Kidney (tissue), 14 donors: ENCODE results near the gene OGFR. TPM values are rescaled to one million over a fixed set of nuclear protein-coding genes. Genes with fewer than 3 reads are reported as not detected.

Source experiments
- DNase-seq, 5 donors: peaks; one replicate each; pipeline ENCODE4 v3.0.0-alpha.2; 2013 to 2020
- FAIRE-seq: peaks from 2 replicates; lab custom pipeline; 2012; peaks lifted over from hg19 to GRCh38; lab: Jason Lieb, UNC
- H3K27ac ChIP-seq, 2 donors: one replicate each; pipeline ENCODE4 v1.7.0; 2013; ENCODE audit warnings: low read depth in 2 of 2, low read length in 2 of 2, inconsistent platforms in 1 of 2
- H3K27me3 ChIP-seq: one replicate; pipeline ENCODE4 v1.7.1; 2013; ENCODE audit warnings: low read length, inconsistent platforms; ENCODE audit not compliant: control insufficient read depth, insufficient read depth
- H3K36me3 ChIP-seq, 3 donors: one replicate each; pipeline versions ENCODE4 v1.7.0 to v1.7.1; 2013; ENCODE audit warnings: low read length in 3 of 3, control low read depth in 1 of 3, inconsistent platforms in 1 of 3; ENCODE audit not compliant: insufficient read depth in 3 of 3, control insufficient read depth in 2 of 3
- H3K4me1 ChIP-seq, 3 donors: one replicate each; pipeline versions ENCODE4 v1.7.0 to v1.7.1; 2013; ENCODE audit warnings: low read length in 3 of 3, inconsistent platforms in 1 of 3, low read depth in 1 of 3; ENCODE audit not compliant: control insufficient read depth in 2 of 3, insufficient read depth in 2 of 3
- H3K4me3 ChIP-seq, 3 donors: one replicate each; pipeline versions ENCODE4 v1.7.0 to v1.8.1; 2013; ENCODE audit warnings: low read length in 3 of 3, control low read depth in 1 of 3, inconsistent platforms in 1 of 3
- H3K9ac ChIP-seq, 3 donors: one replicate each; pipeline versions ENCODE4 v1.7.0 to v1.7.1; 2013; ENCODE audit warnings: low read length in 3 of 3, control low read depth in 1 of 3, inconsistent platforms in 1 of 3
- H3K9me3 ChIP-seq, 3 donors: one replicate each; pipeline versions ENCODE4 v1.7.0 to v1.7.1; 2013; ENCODE audit warnings: low read length in 3 of 3, control low read depth in 1 of 3, inconsistent platforms in 1 of 3; ENCODE audit not compliant: control insufficient read depth in 2 of 3, insufficient read depth in 1 of 3
- intact Hi-C: fragments of 100-400 bp; cut with DNase I; formaldehyde crosslinking; loops from one replicate; pipeline ENCODE4 v1.11.1; 2022
- polyA plus RNA-seq: library from polyadenylated mRNA; stranded (reverse); fragments of 350-450 nt; fragmentation: Illumina TruSeq; extraction: RNeasy Lipid Tissue Mini Kit (QIAGEN cat#74804); gene quantifications from one replicate; pipeline ENCODE4 v1.2.3, GENCODE V29; 2014; ENCODE audit warnings: low read depth, low replicate concordance; ENCODE audit not compliant: insufficient read depth
- total RNA-seq: library from RNA; stranded (reverse); fragmentation: NEBNext Ultra II Directional; extraction: Animal tissue kit (Norgen Biotek cat#: 25700); gene quantifications from one replicate; pipeline ENCODE4 v1.2.1, GENCODE V29; 2021
- TF ChIP-seq, protein P1 (sequence below): IDR thresholded peaks from 3 replicates; pipeline ENCODE4 v1.5.1; 2012; ENCODE audit warnings: mild to moderate bottlenecking, moderate library complexity, borderline replicate concordance; ENCODE audit not compliant: insufficient read depth; ENCODE audit errors: extremely low read depth
- donor health status: control.
- donor health status: control.
- donor health status: control.
- donor health status: control.
- donor health status: control.
- donor health status: DM: yes; HTN: yes; CAD: no.
- donor health status: Normal renal cell carcinoma (clear cell type).

Gene OGFR
- total and polyA plus RNA-seq, 2 donors from 2014 or later: 33.7 to 46.8 TPM

DNA sequence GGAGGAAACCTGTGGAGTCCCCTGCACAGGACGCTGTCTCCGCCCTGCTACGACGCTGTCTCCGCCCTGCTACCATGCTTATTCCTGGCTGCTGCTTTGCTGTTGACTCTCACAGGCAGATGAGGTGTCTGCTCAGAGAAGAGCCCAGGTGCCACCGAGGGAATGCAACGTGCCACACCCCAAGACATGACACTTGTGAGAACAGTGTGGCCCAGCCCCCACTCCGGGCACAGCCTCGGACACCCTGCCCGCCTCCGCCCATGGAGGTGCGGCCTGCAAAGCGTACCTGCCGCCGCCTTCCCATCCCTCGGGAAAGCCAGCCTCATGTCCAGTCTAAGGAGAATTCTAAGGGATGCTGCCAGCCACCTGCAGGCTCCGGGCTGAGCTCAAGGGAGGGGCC lies 23.9 kb upstream of the OGFR start:
- Histone ChIP-seq H3K4me1 (peaks cover 0 to 10% (median 0%) of the 10 kb centered on the region in 3 donors), H3K27me3 (no peaks in the 10 kb centered on the region), H3K9me3 (no peaks in the 10 kb centered on the region), H3K27ac (no peak overlapping the region), H3K9ac (no peak overlapping the region), H3K4me3 (no peak overlapping the region), H3K36me3 (no peaks in the 10 kb centered on the region)
- no peak for FAIRE-seq
- TF ChIP-seq, protein P1, sequence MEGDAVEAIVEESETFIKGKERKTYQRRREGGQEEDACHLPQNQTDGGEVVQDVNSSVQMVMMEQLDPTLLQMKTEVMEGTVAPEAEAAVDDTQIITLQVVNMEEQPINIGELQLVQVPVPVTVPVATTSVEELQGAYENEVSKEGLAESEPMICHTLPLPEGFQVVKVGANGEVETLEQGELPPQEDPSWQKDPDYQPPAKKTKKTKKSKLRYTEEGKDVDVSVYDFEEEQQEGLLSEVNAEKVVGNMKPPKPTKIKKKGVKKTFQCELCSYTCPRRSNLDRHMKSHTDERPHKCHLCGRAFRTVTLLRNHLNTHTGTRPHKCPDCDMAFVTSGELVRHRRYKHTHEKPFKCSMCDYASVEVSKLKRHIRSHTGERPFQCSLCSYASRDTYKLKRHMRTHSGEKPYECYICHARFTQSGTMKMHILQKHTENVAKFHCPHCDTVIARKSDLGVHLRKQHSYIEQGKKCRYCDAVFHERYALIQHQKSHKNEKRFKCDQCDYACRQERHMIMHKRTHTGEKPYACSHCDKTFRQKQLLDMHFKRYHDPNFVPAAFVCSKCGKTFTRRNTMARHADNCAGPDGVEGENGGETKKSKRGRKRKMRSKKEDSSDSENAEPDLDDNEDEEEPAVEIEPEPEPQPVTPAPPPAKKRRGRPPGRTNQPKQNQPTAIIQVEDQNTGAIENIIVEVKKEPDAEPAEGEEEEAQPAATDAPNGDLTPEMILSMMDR: no peak
- DNase-seq: no peak
- intact Hi-C loops: no loop called here

DNA sequence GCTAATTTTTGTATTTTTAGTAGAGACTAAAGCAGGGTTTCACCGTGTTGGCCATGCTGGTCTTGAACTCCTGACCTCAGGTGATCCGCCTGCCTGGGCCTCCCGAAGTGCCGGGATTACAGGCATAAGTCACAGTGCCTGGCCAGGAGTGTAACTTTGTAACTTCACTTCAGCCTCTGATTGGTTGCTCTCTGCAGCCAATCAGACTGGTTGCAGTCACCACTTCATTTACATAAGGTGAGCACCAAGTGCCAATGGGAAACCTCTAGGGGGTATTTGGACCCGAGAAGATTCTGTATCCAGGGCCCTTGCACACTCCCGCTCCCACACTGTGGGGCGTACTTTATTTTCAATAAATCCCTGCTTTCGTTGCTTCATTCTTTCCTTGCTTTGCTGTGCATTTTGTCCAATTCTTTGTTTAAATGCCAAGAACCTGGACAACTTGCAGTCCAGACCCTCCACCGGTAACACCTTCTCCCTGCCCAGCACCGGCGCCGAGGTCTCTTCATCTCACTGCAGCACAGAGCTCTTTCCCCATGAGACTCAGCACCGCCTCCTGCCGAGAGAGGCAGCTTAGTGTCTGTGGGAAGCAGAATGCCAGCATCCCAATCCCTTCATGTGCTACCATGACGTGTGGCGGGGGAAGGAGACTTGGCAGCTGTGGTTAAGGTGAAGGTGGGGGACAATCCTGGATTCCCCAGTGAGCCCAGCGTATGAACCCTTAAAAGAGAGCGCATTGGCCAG lies 22.3 kb upstream of the OGFR start:
- no peak for DNase-seq
- TF ChIP-seq, protein P1: no peak
- Histone ChIP-seq H3K27ac (no peak overlapping the region), H3K36me3 (no peaks in the 10 kb centered on the region), H3K27me3 (no peaks in the 10 kb centered on the region), H3K9me3 (no peaks in the 10 kb centered on the region), H3K4me1 (peaks cover 0 to 2% (median 0%) of the 10 kb centered on the region in 3 donors), H3K9ac (no peak overlapping the region), H3K4me3 (no peak overlapping the region)
- intact Hi-C loops: no loop called here
- FAIRE-seq: no peak

DNA sequence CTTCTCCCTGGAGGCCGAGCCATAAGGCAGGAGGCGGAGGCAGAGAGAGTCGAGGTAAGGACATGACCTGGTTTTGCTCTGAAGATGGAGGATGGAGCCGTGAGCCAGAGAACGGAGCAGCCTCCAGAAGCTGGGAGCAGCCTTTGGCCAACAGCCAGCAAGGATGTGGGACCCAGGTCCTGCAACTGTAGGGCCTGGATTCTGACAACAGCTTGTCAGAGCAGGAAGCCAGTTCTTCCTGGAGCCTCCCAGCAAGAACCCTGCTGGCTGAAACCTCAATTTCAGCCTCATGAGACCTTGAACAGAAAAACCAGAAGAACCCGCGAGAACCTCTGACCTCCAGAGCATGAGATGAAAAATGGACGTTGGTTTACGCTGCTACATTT lies 21.7 kb upstream of the OGFR start:
- Histone ChIP-seq H3K9me3 (no peaks in the 10 kb centered on the region), H3K9ac (no peak overlapping the region), H3K4me1 (no peaks in the 10 kb centered on the region), H3K27ac (no peak overlapping the region), H3K36me3 (no peaks in the 10 kb centered on the region), H3K27me3 (no peaks in the 10 kb centered on the region), H3K4me3 (no peak overlapping the region)
- no peak for DNase-seq
- intact Hi-C loops: no loop called here
- TF ChIP-seq, protein P1: no peak
- FAIRE-seq: no peak

DNA sequence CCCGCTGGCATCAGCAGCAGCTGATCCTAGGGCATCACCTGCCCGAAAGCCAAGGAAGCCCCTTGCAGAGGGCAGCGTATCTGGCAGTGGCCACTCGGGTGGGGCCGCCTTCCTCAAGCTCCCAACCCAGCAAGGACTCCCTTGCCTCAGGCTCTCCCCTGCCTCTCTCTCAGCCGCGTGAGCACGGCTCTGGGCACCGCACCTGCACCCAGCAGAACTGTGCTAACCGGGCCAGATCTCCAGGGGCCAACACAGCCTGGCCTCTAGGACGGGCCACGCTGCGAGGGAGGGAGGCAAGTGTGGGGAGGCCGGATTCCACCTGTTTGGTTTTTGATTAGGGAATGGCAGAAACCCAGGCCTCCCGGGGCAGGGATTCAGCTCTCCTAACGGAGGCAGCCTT lies 20.1 kb upstream of the OGFR start:
- Histone ChIP-seq H3K9me3 (no peaks in the 10 kb centered on the region), H3K9ac (no peak overlapping the region), H3K36me3 (no peaks in the 10 kb centered on the region), H3K27ac (no peak overlapping the region), H3K4me1 (no peaks in the 10 kb centered on the region), H3K27me3 (no peaks in the 10 kb centered on the region), H3K4me3 (no peak overlapping the region)
- TF ChIP-seq, protein P1: no peak
- DNase-seq (no peak), FAIRE-seq (no peak)
- intact Hi-C loops: no loop called here
